Pons (tissue), 1 donor: ENCODE measurements around the gene SHC1.
A peak's percentile ranks its signal among the peaks of the same experiment; 100 is the strongest.

Experiments used
- DNase-seq: peaks from one replicate; pipeline ENCODE4 v3.0.0-alpha.2; 2016; ENCODE audit warnings: low spot score

The SHC1 gene

GRCh38 chr1:154970631-154971340 lies at the start of gene SHC1:
Gene SHC1, minus strand, starts transcription at chr1:154970747. Its CDS starts 221 bp downstream, at chr1:154970526.
- DNase-seq: peak; percentile 90

- no peak for DNase-seq
Measured at GRCh38 chr1:155019377-155020245, 49.1 kb upstream of the SHC1 start.

GRCh38 chr1:155018617-155019348 lies 48.2 kb upstream of the SHC1 start:
- DNase-seq: no peak

GRCh38 chr1:155017946-155018316 lies 47.4 kb upstream of the SHC1 start:
- DNase-seq: no peak

- DNase-seq: peak; percentile 83
Measured at GRCh38 chr1:155017041-155017945, 46.7 kb upstream of the SHC1 start.

- no peak for DNase-seq
Measured at GRCh38 chr1:155016231-155016831, 45.8 kb upstream of the SHC1 start.

- DNase-seq: no peak
Measured at GRCh38 chr1:155015527-155016230, 45.1 kb upstream of the SHC1 start.

- no peak for DNase-seq
Measured at GRCh38 chr1:155014709-155015508, 44.4 kb upstream of the SHC1 start.

GRCh38 chr1:155013632-155014031 lies 43.1 kb upstream of the SHC1 start:
- DNase-seq: no peak

- DNase-seq: no peak
Measured at GRCh38 chr1:155012776-155013602, 42.4 kb upstream of the SHC1 start.

GRCh38 chr1:155012026-155012546 lies 41.5 kb upstream of the SHC1 start:
- peak; percentile 88 for DNase-seq

GRCh38 chr1:155011437-155012025 lies 41.0 kb upstream of the SHC1 start:
- no peak for DNase-seq

- no peak for DNase-seq
Measured at GRCh38 chr1:155011004-155011416, 40.5 kb upstream of the SHC1 start.

- no peak for DNase-seq
Measured at GRCh38 chr1:155010211-155010918, 39.8 kb upstream of the SHC1 start.

GRCh38 chr1:155009742-155010141 lies 39.2 kb upstream of the SHC1 start:
- DNase-seq: no peak

- DNase-seq: no peak
Measured at GRCh38 chr1:155009221-155009711, 38.7 kb upstream of the SHC1 start.
